SK-N-SH (cell line): ENCODE data around the gene NOBOX. TPM values are rescaled to one million over a fixed set of nuclear protein-coding genes. Genes with fewer than 3 reads are reported as not detected.

Experiments used
- CTCF ChIA-PET: fragments of 300-600, 350-600 bp; formaldehyde crosslinking; extraction: SDS; loops from one replicate; lab custom pipeline; 2021; lab: Yijun Ruan, JAX
- POLR2A ChIA-PET: fragments of 350-600 bp; sonication (Branson Sonifier 250); formaldehyde crosslinking; extraction: SDS; loops from one replicate; lab custom pipeline; 2020; ENCODE audit warnings: antibody characterized with exemption, inconsistent platforms; lab: Yijun Ruan, JAX
- DNase-seq: peaks from one replicate; pipeline ENCODE4 v3.0.0; 2012
- H2AFZ ChIP-seq: fragments of 200-600 bp; sonication (generic); 2 replicates; pipeline ENCODE4 v1.8.1; 2016; ENCODE audit warnings: antibody characterized with exemption, mild to moderate bottlenecking, low read depth
- H3F3A ChIP-seq: fragments of 200-600 bp; sonication (generic); replicated peaks from 2 replicates; pipeline ENCODE3; 2016; ENCODE audit warnings: antibody characterized with exemption, mild to moderate bottlenecking; ENCODE audit not compliant: insufficient read depth
- H3K27ac ChIP-seq, 2 experiments: fragments of 200-500 bp in 1 of 2; fragments of 200-600 bp in 1 of 2; sonication (Bioruptor generic) in 1 of 2; sonication (generic), shearing (Covaris generic) in 1 of 2; 2 replicates each; pipeline versions ENCODE4 v1.5.1 to v1.6.1; 2014 to 2016; ENCODE audit warnings: low read depth in 2 of 2, inconsistent platforms in 1 of 2, low read length in 1 of 2, mild to moderate bottlenecking in 1 of 2, mixed read lengths in 1 of 2
- H3K27me3 ChIP-seq: fragments of 200-600 bp; sonication (generic), shearing (Covaris generic); 2 replicates; pipeline ENCODE4 v1.6.1; 2016; ENCODE audit warnings: mixed run types; ENCODE audit not compliant: insufficient read depth
- H3K36me3 ChIP-seq, 2 experiments: fragments of 200-500 bp in 1 of 2; fragments of 200-600 bp in 1 of 2; sonication (Bioruptor generic) in 1 of 2; sonication (generic) in 1 of 2; replicated peaks in 1 of 2; 2 replicates each; pipeline versions ENCODE3 to v1.5.1; 2014 to 2016; ENCODE audit warnings: low read length in 1 of 2, mild to moderate bottlenecking in 1 of 2; ENCODE audit not compliant: insufficient read depth in 2 of 2, control insufficient read depth in 1 of 2
- H3K4me1 ChIP-seq, 2 experiments: fragments of 200-500 bp in 1 of 2; fragments of 200-600 bp in 1 of 2; sonication (Bioruptor generic) in 1 of 2; sonication (generic), shearing (Covaris generic) in 1 of 2; 2 replicates each; pipeline versions ENCODE4 v1.5.1 to v1.6.1; 2014 to 2016; ENCODE audit warnings: low read depth in 1 of 2, low read length in 1 of 2, mixed run types in 1 of 2; ENCODE audit not compliant: insufficient read depth in 2 of 2, control insufficient read depth in 1 of 2
- H3K4me2 ChIP-seq: fragments of 200-600 bp; sonication (generic), shearing (Covaris generic); 2 replicates; pipeline ENCODE4 v1.6.1; 2017; ENCODE audit warnings: mixed run types
- H3K4me3 ChIP-seq, 2 experiments: fragments of 200-500 bp in 1 of 2; fragments of 200-600 bp in 1 of 2; sonication (Bioruptor generic) in 1 of 2; sonication (generic), shearing (Covaris generic) in 1 of 2; 2 replicates each; pipeline versions ENCODE4 v1.5.1 to v1.8.1; 2014 to 2016; ENCODE audit warnings: low read depth in 2 of 2, inconsistent platforms in 1 of 2, low read length in 1 of 2, mild to moderate bottlenecking in 1 of 2, mixed read lengths in 1 of 2, moderate library complexity in 1 of 2
- H3K79me2 ChIP-seq: fragments of 200-600 bp; sonication (generic); 2 replicates; pipeline ENCODE4 v1.8.1; 2017; ENCODE audit warnings: mild to moderate bottlenecking; ENCODE audit not compliant: insufficient read depth
- H3K9ac ChIP-seq: fragments of 200-600 bp; sonication (generic); 2 replicates; pipeline ENCODE4 v1.6.1; 2017; ENCODE audit warnings: mixed run types
- H3K9me2 ChIP-seq: fragments of 200-600 bp; sonication (generic); 2 replicates; pipeline ENCODE4 v1.6.1; 2017; ENCODE audit warnings: mixed run types
- H3K9me3 ChIP-seq: fragments of 200-600 bp; sonication (generic); 2 replicates; pipeline ENCODE4 v1.6.1; 2017; ENCODE audit warnings: mixed run types, mild to moderate bottlenecking, moderate library complexity
- H4K20me1 ChIP-seq: fragments of 200-600 bp; sonication (generic); 2 replicates; pipeline ENCODE4 v1.6.1; 2017; ENCODE audit warnings: mild to moderate bottlenecking, mixed run types; ENCODE audit not compliant: insufficient read depth
- CHD2 ChIP-seq: fragments of 150-350 bp; IDR thresholded peaks from 2 replicates; pipeline ENCODE4 v1.6.1; 2018; ENCODE audit warnings: low read length; ENCODE audit not compliant: partially characterized antibody
- CTCF ChIP-seq: fragments of 200-600 bp; sonication (generic); IDR thresholded peaks from 2 replicates; pipeline ENCODE4 v1.6.1; 2017; ENCODE audit warnings: antibody characterized with exemption, mild to moderate bottlenecking, moderate library complexity
- ELF1 ChIP-seq: IDR thresholded peaks from 2 replicates; pipeline ENCODE4 v1.4.0; 2012
- EP300 ChIP-seq, 2 experiments: IDR thresholded peaks; 2 replicates each; pipeline versions ENCODE4 v1.4.0 to v1.6.1; 2012; ENCODE audit warnings: borderline replicate concordance in 1 of 2, low read depth in 1 of 2, low read length in 1 of 2
- FOSL2 ChIP-seq: IDR thresholded peaks from 2 replicates; pipeline ENCODE4 v1.4.0; 2012; ENCODE audit warnings: low read depth, mild to moderate bottlenecking, moderate library complexity, borderline replicate concordance
- FOXJ3 ChIP-seq: sonication (generic); formaldehyde crosslinking; IDR thresholded peaks from 2 replicates; pipeline ENCODE4 v1.5.1; 2020; ENCODE audit warnings: mild to moderate bottlenecking, missing genetic modification reagents
- FOXM1 ChIP-seq: IDR thresholded peaks from 2 replicates; pipeline ENCODE4 v1.4.0; 2012; ENCODE audit warnings: low read depth, mild to moderate bottlenecking
- IRF3 ChIP-seq: fragments of 150-350 bp; IDR thresholded peaks from 2 replicates; pipeline ENCODE4 v1.6.1; 2016; ENCODE audit warnings: mild to moderate bottlenecking, low read depth, low read length
- MAX ChIP-seq: IDR thresholded peaks from 2 replicates; pipeline ENCODE4 v1.4.0; 2012; ENCODE audit warnings: low read depth
- NRF1 ChIP-seq: IDR thresholded peaks from 2 replicates; pipeline ENCODE4 v1.6.1; 2012; ENCODE audit warnings: low read depth, mild to moderate bottlenecking, low read length
- PBX3 ChIP-seq: IDR thresholded peaks from 2 replicates; pipeline ENCODE4; 2012
- POLR2AphosphoS5 ChIP-seq: IDR thresholded peaks from 2 replicates; pipeline ENCODE4 v1.6.1; 2012; ENCODE audit warnings: low read depth, low read length
- RAD21 ChIP-seq: IDR thresholded peaks from 2 replicates; pipeline ENCODE4 v1.6.1; 2012; ENCODE audit warnings: mild to moderate bottlenecking, low read length
- RCOR1 ChIP-seq: fragments of 150-350 bp; IDR thresholded peaks from 2 replicates; pipeline ENCODE4 v1.6.1; 2017; ENCODE audit warnings: antibody characterized with exemption, low read length
- RFX5 ChIP-seq: IDR thresholded peaks from 2 replicates; pipeline ENCODE4 v1.6.1; 2012; ENCODE audit warnings: mild to moderate bottlenecking, improper control_type of control experiment, low read length
- RXRA ChIP-seq: IDR thresholded peaks from 2 replicates; pipeline ENCODE4 v1.4.0; 2012; ENCODE audit warnings: low read depth, mild to moderate bottlenecking, borderline replicate concordance
- SMC3 ChIP-seq: IDR thresholded peaks from 2 replicates; pipeline ENCODE4 v1.6.1; 2012; ENCODE audit warnings: low read depth, low read length, improper control_type of control experiment
- TAF1 ChIP-seq: IDR thresholded peaks from 2 replicates; pipeline ENCODE4 v1.6.1; 2012; ENCODE audit warnings: low read depth, mild to moderate bottlenecking, low read length, moderate library complexity, borderline replicate concordance
- TEAD4 ChIP-seq: IDR thresholded peaks from 2 replicates; pipeline ENCODE4 v1.4.0; 2012; ENCODE audit warnings: mild to moderate bottlenecking, borderline replicate concordance; ENCODE audit not compliant: insufficient read depth
- USF1 ChIP-seq: IDR thresholded peaks from 2 replicates; pipeline ENCODE4 v1.4.0; 2012; ENCODE audit warnings: low read depth, borderline replicate concordance
- YY1 ChIP-seq: IDR thresholded peaks from 2 replicates; pipeline ENCODE4 v1.4.0; 2012; ENCODE audit warnings: low read depth, mild to moderate bottlenecking
- WGBS: methylation state at CpG from one replicate; pipeline ENCODE4 v1.1.6; 2017; ENCODE audit warnings: low lambda C conversion rate; 5-methylcytosine and 5-hydroxymethylcytosine counted together
- polyA plus RNA-seq, 3 experiments: library from polyadenylated mRNA; depleted of rRNA; stranded (reverse); fragments of >200 nt; gene quantifications; 2 replicates each; pipeline ENCODE4 v1.2.3, GENCODE V29; 2012

The NOBOX gene
- polyA plus RNA-seq, 1 of the 3 experiments (the other 2 are of a cell fraction): not detected

- no peak overlapping the region for H3K4me2 ChIP-seq
- H3K27ac ChIP-seq: no peak overlapping the region
- no peaks in the 10 kb centered on the region for H3K9me2 ChIP-seq
- no peak overlapping the region for H2AFZ ChIP-seq
- no peaks in the 10 kb centered on the region for H3F3A ChIP-seq
- DNase-seq: no peak
- no peak overlapping the region for H3K4me3 ChIP-seq
- H3K36me3 ChIP-seq: no peaks in the 10 kb centered on the region
- POLR2A ChIA-PET: no interaction called here
- no peaks in the 10 kb centered on the region for H4K20me1 ChIP-seq
- H3K4me1 ChIP-seq: no peaks in the 10 kb centered on the region
- H3K9ac ChIP-seq: no peak overlapping the region
- H3K79me2 ChIP-seq: no peaks in the 10 kb centered on the region
- H3K9me3 ChIP-seq: no peaks in the 10 kb centered on the region
- TF ChIP-seq PBX3 (no peak), USF1 (no peak), CHD2 (no peak), SMC3 (no peak), POLR2AphosphoS5 (no peak), TAF1 (no peak), MAX (no peak), IRF3 (no peak), CTCF (no peak), RXRA (no peak), RAD21 (no peak), RFX5 (no peak), FOXM1 (no peak)
- TF ChIP-seq, all 33 proteins: peak for 0
- peaks cover 6% of the 10 kb centered on the region; the same call in 1 of the 2 replicates for H3K27me3 ChIP-seq
- CTCF ChIA-PET: no interaction called here
These were observed 12.4 kb upstream of the NOBOX start for GRCh38 chr7:144415858-144416257.

GRCh38 chr7:144414815-144415214, 11.3 kb upstream of the NOBOX start:
- Histone ChIP-seq H2AFZ (no peak overlapping the region), H3K4me3 (no peak overlapping the region), H3F3A (no peaks in the 10 kb centered on the region), H3K9ac (no peak overlapping the region), H3K9me3 (no peaks in the 10 kb centered on the region), H3K27me3 (peaks cover 16% of the 10 kb centered on the region; the same call in 1 of the 2 replicates), H3K79me2 (no peaks in the 10 kb centered on the region), H3K4me2 (no peak overlapping the region), H3K4me1 (no peaks in the 10 kb centered on the region), H4K20me1 (no peaks in the 10 kb centered on the region), H3K27ac (no peak overlapping the region), H3K36me3 (no peaks in the 10 kb centered on the region), H3K9me2 (no peaks in the 10 kb centered on the region)
- ChIA-PET POLR2A (no interaction called here), CTCF (no interaction called here)
- TF ChIP-seq NRF1: no peak
- no peak for TF ChIP-seq FOXJ3 (CRISPR knock-in tag)
- no peak for TF ChIP-seq RFX5
- no peak for TF ChIP-seq FOSL2
- TF ChIP-seq RCOR1: no peak
- TF ChIP-seq TEAD4: no peak
- no peak for TF ChIP-seq CTCF
- TF ChIP-seq EP300 (IDR thresholded peaks at IDR 0.05; ENCODE audit: borderline replicate concordance in 1 of 2, low read depth in 1 of 2, low read length in 1 of 2): no peak
- no peak for TF ChIP-seq RAD21
- no peak for TF ChIP-seq FOXM1
- no peak for TF ChIP-seq YY1
- no peak for TF ChIP-seq ELF1
- DNase-seq: no peak
- WGBS: 2% methylated on average over 3 of the region's 3 CpGs
